ENCODE results near the gene NAALADL1. TPM values are rescaled to one million over a fixed set of nuclear protein-coding genes. Genes with fewer than 3 reads are reported as not detected.
A peak's percentile ranks its signal among the peaks of the same experiment; 100 is the strongest.

The NAALADL1 gene
- total RNA-seq, 1 donor from 2014 or later, result 56.8 TPM

GRCh38 chr11:65102142-65103095 lies 44.1 kb upstream of the NAALADL1 start:
- Histone ChIP-seq H3K36me3 (peaks cover 5 to 11% of the 10 kb centered on the region in 2 donors), H3K4me1 (peaks cover 0 to 13% of the 10 kb centered on the region in 2 donors), H3K4me3 (no peak overlapping the region), H3K27me3 (no peaks in the 10 kb centered on the region), H3K9me3 (no peaks in the 10 kb centered on the region), H3K27ac (peak overlapping the region; percentile 32 to 45)
- TF ChIP-seq CTCF (IDR thresholded peaks at IDR 0.05), result no peak
- intact Hi-C loops (cut with DNase I), result no loop called here
- DNase-seq (ENCODE audit: low spot score in 2 of 2), result no peak

GRCh38 chr11:65100674-65101350 lies 42.5 kb upstream of the NAALADL1 start:
- intact Hi-C loops (cut with DNase I), result no loop called here
- Histone ChIP-seq H3K4me3 (no peak overlapping the region), H3K27me3 (no peaks in the 10 kb centered on the region), H3K36me3 (peaks cover 3 to 9% of the 10 kb centered on the region in 2 donors), H3K4me1 (peaks cover 3 to 21% of the 10 kb centered on the region in 2 donors), H3K9me3 (no peaks in the 10 kb centered on the region), H3K27ac (no peak overlapping the region)
- DNase-seq (ENCODE audit: low spot score in 2 of 2), result no peak
- no peak for TF ChIP-seq CTCF (IDR thresholded peaks at IDR 0.05)

GRCh38 chr11:65096926-65097325 lies 38.6 kb upstream of the NAALADL1 start:
- TF ChIP-seq CTCF (IDR thresholded peaks at IDR 0.05), result no peak
- intact Hi-C loops (cut with DNase I), result loop anchor here (1.0 to 5.0 kb wide), 5 partner anchors 13 to 180 kb away; partner anchors contain the start of genes ARL2, ATG2A, CDCA5 and SNX15

GRCh38 chr11:65095974-65096806 lies 37.8 kb upstream of the NAALADL1 start, which contains the start of gene VPS51:
TSS of gene VPS51 (plus strand) at chr11:65096214. CDS start at chr11:65096251, 37 bp downstream.
- intact Hi-C loops (cut with DNase I), result loop anchor here (1.0 to 5.0 kb wide), 5 partner anchors 12 to 179 kb away; partner anchors contain the start of genes ARL2, ATG2A, CDCA5 and SNX15
- H3K4me1 ChIP-seq, result peaks cover 3 to 15% of the 10 kb centered on the region in 2 donors
- peak in 1 of 3 experiments; percentile 20 for TF ChIP-seq CTCF (IDR thresholded peaks at IDR 0.05)
- no peaks in the 10 kb centered on the region for H3K27me3 ChIP-seq
- peaks cover 0 to 5% of the 10 kb centered on the region in 2 donors for H3K36me3 ChIP-seq
- H3K4me3 ChIP-seq, result peak within 1 kb of the TSS; percentile 73 to 80
- H3K27ac ChIP-seq, result peak within 1 kb of the TSS; percentile 86 to 95
- peak; percentile 66 to 94 for DNase-seq (ENCODE audit: low spot score in 2 of 2)
- no peaks in the 10 kb centered on the region for H3K9me3 ChIP-seq

More at GRCh38 chr11:65096926-65097325, 38.6 kb upstream of the NAALADL1 start:
- H3K27me3 ChIP-seq, result no peaks in the 10 kb centered on the region
- no peaks in the 10 kb centered on the region for H3K9me3 ChIP-seq
- peak overlapping the region; percentile 73 to 80 for H3K4me3 ChIP-seq
- peaks cover 0 to 5% of the 10 kb centered on the region in 2 donors for H3K36me3 ChIP-seq
- DNase-seq (ENCODE audit: low spot score in 2 of 2), result no peak
- H3K4me1 ChIP-seq, result peaks cover 3 to 15% of the 10 kb centered on the region in 2 donors
- peak overlapping the region; percentile 86 to 95 for H3K27ac ChIP-seq

- Histone ChIP-seq H3K27me3 (no peaks in the 10 kb centered on the region), H3K4me1 (peaks cover 3 to 15% of the 10 kb centered on the region in 2 donors), H3K9me3 (no peaks in the 10 kb centered on the region), H3K4me3 (peak overlapping the region; percentile 73 to 80), H3K36me3 (peaks cover 0 to 5% of the 10 kb centered on the region in 2 donors), H3K27ac (peak overlapping the region in 1 of 2 donors; percentile 95)
- intact Hi-C loops (cut with DNase I), result loop anchor here (5.0 kb wide), 2 partner anchors 83 to 178 kb away; partner anchors contain the start of genes ARL2 and ATG2A
- DNase-seq (ENCODE audit: low spot score in 2 of 2), result no peak
- TF ChIP-seq CTCF (IDR thresholded peaks at IDR 0.05), result no peak
These were observed 37.1 kb upstream of the NAALADL1 start for GRCh38 chr11:65095427-65095826.

All from ascending aorta (tissue), 2 donors.